Non-pigmented ciliary epithelial cell (primary cell): ENCODE measurements around the gene COL1A1.
A peak's percentile ranks its signal among the peaks of the same experiment; 100 is the strongest.

Source experiments
- DNase-seq: peaks from one replicate; pipeline ENCODE4 v3.0.0-alpha.2; 2010; ENCODE audit warnings: low read depth

The COL1A1 gene

GRCh38 chr17:50186661-50187393 lies 14.6 kb downstream of the COL1A1 start:
- no peak for DNase-seq

GRCh38 chr17:50185631-50186471 lies 15.6 kb downstream of the COL1A1 start:
- DNase-seq = no peak

GRCh38 chr17:50184611-50185398 lies 16.6 kb downstream of the COL1A1 start:
- no peak for DNase-seq

GRCh38 chr17:50184064-50184463 lies 17.4 kb downstream of the COL1A1 start:
- DNase-seq = no peak

DNA sequence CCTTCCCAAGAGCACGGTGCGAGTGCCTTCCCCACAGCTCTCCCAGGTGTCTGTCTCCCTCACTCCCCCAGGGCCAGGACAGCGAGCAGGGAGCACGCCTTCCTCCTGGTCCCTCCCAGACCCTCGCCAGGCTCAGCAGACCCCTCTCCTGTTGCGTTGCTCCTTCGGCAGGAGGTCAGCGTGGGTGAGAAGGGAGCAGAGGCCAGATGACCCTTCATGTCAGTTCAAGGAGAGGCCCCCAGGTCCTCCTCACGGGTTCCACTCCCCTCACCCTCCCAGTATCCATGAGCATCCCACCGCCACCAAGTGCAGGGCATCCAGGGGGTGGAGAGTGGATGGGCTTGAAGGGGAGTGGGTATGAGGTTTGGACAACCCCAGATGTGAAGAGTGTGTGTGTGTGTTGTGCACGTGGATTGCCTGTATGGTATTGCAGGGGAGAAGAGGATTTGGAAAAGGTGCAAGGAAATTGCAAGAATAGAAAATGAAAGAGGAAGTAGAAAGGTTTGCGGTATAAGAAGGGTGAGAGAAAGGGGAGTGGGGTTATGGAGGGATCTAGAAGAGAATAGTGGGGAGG lies 17.9 kb downstream of the COL1A1 start:
- no peak for DNase-seq

DNA sequence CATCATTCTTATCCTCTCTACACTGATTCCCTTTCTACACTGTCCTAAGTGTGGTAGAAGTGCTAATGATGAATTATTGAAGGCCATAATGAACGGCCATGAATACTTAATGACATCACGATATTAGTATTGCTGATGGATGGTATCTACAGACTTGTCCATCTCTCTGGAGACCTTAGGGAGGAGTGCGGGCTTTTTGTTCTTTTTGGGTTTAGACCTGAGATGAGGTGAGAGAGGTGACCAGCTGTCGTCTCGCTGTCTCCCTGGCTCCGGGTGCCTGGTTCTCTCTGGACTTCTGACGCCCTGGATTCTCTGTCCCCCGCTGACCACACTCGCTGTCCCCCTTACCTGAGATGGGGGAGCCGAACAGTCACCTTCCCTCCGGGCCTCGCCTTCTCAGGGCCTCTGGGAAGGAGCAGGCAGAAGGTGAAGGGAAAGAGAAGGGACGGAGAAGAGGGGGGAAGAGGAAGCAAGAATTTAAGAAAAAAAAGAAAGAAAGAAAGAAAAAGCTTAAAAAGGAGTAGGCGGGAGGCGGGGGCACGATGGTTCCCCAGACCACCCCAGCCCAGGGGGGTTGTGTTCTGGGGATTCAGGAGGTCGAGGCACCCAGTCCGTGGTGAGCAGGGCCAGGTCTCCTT lies 18.5 kb downstream of the COL1A1 start:
- DNase-seq = no peak

DNA sequence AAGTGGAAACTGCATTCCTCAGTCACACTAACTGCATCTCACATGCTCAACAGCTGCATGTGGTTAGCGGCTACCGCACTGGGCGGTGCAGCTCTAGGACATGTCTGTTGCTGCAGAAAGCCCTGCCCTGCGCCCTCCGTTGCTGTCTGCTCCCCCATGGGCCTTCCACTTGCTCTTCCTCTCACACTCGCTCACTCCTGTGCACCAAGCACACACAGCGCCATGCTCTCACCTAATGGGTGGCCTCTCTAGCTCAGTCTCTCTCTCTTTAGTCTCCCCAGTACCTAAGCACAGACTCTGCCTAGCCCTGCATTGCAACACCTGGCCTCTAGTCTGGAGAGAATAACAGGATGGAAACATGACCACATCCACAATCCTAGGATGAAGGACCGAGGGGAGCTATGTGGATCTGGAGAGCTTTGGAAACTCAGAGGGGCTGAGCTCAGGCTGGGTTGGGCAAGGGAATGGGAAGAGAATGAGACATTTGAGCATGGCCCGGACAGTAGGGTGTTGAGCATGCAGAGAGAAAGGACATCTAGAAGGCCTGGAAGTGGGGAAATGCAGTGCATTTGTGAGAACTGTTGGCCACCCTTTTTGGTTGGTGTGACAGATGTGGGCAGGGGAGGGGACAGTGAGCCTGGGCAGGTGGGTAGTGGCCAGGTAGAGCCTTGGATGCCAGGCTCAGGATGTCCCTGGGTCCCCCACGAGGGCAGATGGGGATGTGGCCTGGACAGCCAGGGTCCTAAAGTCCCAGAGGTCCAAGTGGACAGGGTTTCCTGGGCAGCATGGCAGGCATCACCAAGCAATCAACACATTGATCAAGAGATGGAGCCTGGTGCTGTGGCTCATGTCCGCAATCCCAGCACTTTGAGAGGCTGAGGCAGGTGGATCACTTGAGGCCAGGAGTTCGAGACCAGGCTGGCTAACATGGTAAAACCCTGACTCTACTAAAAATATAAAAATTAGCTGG lies 19.6 kb downstream of the COL1A1 start:
- no peak for DNase-seq

DNA sequence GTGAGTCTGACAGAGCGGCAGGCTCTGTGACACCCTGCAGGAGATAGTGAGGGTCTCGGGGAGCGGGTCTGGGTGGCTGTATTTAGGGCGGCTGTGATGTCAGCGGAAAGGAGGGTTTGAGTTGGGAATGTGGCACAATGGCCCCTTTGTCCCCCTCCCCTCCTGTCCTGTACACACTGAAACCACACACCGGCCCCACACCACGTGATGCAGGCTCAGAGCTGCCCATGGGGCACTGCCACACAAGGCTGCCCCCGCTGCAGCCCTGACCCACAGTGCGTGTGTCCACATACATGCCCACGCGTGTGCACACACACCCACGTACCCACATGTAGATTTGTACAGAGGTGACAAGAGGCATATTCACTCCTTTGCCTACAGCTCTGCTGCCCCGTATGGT lies 20.3 kb downstream of the COL1A1 start:
- DNase-seq = no peak

GRCh38 chr17:50180620-50181019 lies 20.8 kb downstream of the COL1A1 start:
- no peak for DNase-seq

DNA sequence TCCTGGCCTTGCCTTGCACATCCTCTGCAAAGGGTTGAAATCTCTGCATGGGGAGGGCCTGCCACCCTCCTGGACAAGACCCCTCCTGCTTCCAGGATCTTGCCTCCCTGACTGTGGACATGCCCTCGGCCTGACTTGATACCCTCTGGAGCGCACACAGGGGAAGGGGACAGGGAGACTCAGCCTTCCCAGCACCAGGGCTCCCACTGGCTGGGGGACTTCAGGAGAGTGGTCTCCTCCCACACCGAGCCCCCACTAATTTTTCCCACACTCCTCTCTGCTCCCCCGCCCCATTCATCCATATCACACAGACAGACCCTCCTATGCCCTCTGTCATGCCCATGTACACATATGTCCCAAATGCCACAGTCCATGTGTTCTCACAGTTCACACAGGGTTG lies 21.3 kb downstream of the COL1A1 start:
- no peak for DNase-seq

- peak; percentile 89 for DNase-seq
Observed at GRCh38 chr17:50177983-50178834, 23.2 kb downstream of the COL1A1 start.

GRCh38 chr17:50177476-50177875 lies 24.0 kb downstream of the COL1A1 start:
- DNase-seq = no peak

DNA sequence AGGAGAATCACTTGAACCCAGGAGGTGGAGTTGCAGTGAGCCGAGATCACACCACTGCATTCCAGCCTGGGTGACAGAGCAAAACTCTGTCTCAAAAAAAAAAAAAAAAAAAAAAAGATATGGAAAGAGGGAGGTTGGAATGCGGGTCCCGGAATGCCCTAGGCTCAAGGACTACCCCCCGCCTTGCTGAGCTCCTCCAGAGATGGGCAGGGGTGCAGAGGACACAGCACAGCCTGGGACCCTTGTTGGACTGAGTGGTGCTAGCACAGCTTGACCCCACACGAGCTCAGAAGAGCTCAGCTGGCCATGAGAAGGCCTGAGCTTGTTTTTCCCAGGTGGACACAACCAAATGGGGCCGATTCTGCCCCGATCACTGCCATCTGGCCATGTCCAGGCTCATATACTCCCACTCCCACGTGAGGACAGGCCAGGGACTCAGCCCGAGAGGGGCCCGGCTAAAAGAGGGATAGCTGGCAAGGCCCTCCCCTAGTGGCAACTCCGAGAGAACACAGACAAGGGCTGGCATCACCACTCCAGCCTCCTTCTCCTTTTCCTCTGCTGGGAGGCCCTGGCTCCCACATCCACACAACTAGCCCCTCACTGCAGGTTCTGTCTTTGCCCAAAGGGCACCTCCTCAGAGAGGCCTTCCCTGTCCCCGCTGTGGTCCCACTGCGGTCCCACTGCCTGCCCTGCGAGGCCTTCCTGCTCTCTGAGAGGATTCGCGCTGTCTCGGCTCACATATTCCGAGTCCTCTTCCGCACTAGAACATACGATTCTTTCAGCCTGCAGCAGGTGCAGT lies 24.7 kb downstream of the COL1A1 start:
- no peak for DNase-seq

- no peak for DNase-seq
Observed at GRCh38 chr17:50175035-50175807, 26.2 kb downstream of the COL1A1 start.

GRCh38 chr17:50174444-50174843 lies 27.0 kb downstream of the COL1A1 start:
- no peak for DNase-seq

- DNase-seq = peak; percentile 77
Observed at GRCh38 chr17:50173335-50173941, 28.0 kb downstream of the COL1A1 start.

- no peak for DNase-seq
Observed at GRCh38 chr17:50172936-50173334, 28.5 kb downstream of the COL1A1 start.

DNA sequence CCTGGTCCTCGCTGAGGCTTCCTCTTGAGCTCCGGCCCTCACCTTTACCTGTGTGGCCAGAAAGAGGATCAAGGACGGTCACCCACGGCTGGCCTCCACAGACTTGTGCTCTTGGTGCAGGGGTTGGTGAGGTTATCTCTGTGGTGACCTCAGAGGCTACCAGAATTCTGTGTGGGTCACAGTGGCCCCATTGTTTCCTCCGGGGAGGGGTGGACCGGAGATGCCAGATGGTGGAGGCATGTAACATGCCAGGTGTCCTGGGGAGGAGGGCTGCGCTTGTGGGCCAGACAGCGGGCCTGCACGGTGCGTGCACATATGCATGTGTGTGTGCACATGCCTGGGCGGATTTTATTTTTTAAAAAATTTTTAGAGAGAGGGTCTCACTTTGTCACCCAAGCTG lies 29.3 kb downstream of the COL1A1 start:
- DNase-seq = no peak
